KBM-7 (cell line): ENCODE data around the gene PSMD5.

Experiments
- DNase-seq: peaks from one replicate; pipeline ENCODE4 v3.0.0-alpha.2; 2015
- in situ Hi-C: fragments of 300-500 bp; cut with MboI; formaldehyde crosslinking; loops from 2 replicates; pipeline ENCODE4 v1.14.3; 2020; ENCODE audit warnings: low sequenced_read_pairs, low pct_unique_long_range_greater_than_20kb, mixed read lengths

The PSMD5 gene

DNA sequence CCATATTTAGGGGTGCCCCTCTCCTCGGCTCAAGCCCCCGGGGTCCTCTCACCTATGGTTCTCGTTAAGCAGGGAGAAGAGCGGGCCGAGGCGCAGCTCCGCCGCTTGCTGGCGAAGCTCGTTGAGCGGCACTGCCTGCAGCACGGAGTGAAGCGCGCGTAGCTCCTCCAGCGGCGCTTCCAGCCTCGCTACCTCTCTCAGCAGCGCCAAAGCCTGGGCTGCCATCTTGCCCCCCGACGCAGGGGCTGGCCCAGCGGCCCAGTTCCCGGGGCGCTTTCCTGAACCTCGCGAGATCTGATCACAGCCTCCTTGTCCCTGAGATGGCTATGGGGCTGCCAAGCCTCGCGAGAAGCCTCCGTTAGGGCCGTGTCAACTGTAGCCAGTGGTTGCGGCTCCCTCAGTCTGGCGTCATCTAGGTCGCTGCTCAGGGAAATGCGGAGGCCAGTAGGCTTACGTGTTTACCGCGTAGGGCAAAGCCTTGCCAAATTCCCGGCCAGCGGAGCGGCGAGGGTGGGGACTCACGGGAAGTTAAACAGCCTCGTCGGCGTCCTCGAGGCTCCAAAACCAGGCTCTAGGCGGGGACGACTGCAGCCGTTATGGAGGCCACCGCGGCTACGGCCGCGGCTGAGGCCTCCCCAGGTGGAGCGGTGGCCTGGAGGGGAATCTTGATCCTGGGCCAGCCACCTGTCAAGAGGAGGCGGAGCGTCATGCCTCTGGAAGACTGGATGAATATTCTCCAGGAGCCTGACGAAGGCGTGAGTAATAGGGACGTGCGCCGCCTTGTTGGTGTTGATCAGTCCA, at the start of gene PSMD5:
TSS of gene PSMD5 (minus strand) at position 238 of the 801 bp plus-strand sequence. CDS start at position 225, 13 bp downstream.
- DNase-seq = no peak

DNA sequence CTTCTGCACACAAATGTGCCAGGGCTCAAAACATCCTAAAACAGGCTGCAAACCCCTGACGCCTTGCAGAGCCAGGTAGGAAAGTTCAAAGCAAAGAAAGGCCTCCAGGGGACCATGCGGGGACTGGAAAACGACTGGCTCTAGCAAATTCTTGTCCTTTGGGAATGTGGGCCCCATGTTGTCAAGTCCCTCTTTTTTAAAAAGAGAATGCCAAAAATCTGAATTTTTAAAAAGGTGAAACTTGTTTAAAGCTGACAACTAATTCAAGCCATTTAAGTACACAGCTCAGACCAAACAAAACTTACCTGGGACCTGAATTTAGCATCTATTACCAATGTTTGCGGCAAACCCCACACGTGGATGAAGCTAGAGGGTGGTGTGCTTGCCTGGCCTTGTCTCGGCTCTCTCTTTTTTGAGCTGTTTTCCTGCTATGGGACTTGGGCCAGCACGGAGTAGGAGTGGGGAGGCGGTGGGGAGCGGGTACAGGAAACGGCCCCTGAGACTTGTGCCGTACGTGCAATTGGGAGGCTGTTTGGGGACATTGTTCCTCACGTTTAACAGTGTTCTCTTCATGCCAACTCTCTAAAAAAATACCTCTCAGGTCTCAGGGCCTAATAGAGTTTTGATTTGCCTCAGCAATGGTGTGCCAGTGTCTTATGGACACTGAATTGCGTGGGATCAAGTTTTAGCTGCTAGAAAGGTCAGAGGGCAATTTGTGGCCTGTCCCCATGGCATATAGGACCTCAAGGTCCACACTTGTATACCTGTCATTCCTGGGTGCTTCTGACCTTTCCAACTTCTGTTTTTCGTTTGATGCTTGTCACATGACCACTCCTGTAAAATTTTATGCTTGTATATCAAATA, 49.4 kb upstream of the PSMD5 start:
- in situ Hi-C loops = no loop called here

More for the DNA sequence above, at the start of gene PSMD5:
- in situ Hi-C loops = no loop called here

GRCh38 chr9:120891245-120891883, 48.6 kb upstream of the PSMD5 start:
- in situ Hi-C loops = no loop called here
- no peak for DNase-seq

More for the DNA sequence above, 49.4 kb upstream of the PSMD5 start:
- no peak for DNase-seq

GRCh38 chr9:120890320-120891244, 47.9 kb upstream of the PSMD5 start:
- DNase-seq = peak; percentile 93
- in situ Hi-C loops = no loop called here

- no peak for DNase-seq
- in situ Hi-C loops = no loop called here
These were observed 47.0 kb upstream of the PSMD5 start for GRCh38 chr9:120889606-120890271.

GRCh38 chr9:120888626-120889025, 45.9 kb upstream of the PSMD5 start:
- in situ Hi-C loops = no loop called here

DNA sequence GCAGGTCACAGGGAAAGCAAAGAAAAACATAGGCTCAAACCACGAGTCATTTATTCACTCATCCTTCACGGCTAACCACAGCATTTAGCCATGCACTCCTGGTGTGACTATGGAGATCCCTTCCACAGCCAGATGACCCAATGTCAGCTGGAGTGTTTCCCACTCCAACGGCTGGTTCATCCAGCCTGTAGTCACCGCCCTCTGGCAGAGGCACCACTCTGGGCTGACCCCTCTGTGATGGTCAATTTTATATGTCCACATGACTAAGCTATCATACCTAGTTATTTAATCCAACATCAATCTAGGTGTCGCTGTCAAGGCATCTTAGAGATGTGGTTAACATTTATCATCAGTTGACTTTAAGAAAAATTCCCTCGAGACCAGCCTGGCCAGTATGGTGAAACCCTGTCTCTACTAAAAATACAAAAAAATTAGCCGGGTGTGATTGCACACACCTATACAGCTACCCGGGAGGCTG, 43.8 kb upstream of the PSMD5 start:
- no peak for DNase-seq
- in situ Hi-C loops = no loop called here

More at GRCh38 chr9:120888626-120889025, 45.9 kb upstream of the PSMD5 start:
- DNase-seq = no peak

DNA sequence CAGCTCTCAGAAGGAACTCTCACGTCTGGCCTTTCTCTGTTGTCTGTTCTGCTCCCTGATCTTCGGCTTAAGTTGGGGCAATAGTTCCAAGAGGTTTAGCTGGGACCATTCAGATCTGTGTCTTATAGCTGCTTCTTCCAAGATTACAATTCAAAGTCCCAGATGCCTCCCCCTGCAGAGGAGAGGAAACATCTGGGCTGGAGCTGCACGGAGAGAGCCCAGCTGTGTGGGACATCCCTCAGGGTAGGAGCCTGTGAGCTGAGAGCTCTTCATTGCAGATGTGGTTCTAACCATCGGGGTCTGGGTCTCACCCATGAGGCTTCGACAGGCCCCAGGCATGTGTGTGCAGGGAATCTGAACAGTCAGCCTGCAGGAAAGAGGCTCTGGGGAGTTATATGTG, 43.2 kb upstream of the PSMD5 start:
- in situ Hi-C loops = no loop called here

GRCh38 chr9:120885457-120885856, 42.7 kb upstream of the PSMD5 start:
- no peak for DNase-seq
- in situ Hi-C loops = no loop called here

More for the DNA sequence above, 43.2 kb upstream of the PSMD5 start:
- DNase-seq = peak; percentile 85

DNA sequence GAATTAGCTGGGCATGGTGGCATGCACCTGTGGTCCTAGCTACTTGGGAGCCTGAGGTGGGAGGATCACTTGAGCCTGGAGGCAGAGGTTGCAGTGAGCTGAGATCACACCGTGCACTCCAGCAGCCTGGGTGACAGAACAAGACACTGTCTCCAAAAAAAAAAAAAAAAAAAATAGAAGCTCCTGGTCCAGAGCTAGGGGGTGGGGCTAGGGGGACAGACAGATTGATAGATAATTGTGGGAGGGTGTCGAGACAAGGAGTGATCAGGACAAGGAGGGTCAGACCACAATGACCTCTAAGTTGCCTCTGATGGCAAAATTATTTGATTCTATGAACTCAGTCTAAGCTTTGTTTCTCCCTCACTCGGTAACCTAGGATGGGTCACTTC, 40.9 kb upstream of the PSMD5 start:
- DNase-seq = no peak
- in situ Hi-C loops = no loop called here

GRCh38 chr9:120882935-120883607, 40.3 kb upstream of the PSMD5 start:
- in situ Hi-C loops = no loop called here
- no peak for DNase-seq

- in situ Hi-C loops = no loop called here
- no peak for DNase-seq
These were observed 36.7 kb upstream of the PSMD5 start for GRCh38 chr9:120879446-120879845.

GRCh38 chr9:120878188-120879130, 35.7 kb upstream of the PSMD5 start:
- in situ Hi-C loops = no loop called here
- DNase-seq = peak; percentile 68

DNA sequence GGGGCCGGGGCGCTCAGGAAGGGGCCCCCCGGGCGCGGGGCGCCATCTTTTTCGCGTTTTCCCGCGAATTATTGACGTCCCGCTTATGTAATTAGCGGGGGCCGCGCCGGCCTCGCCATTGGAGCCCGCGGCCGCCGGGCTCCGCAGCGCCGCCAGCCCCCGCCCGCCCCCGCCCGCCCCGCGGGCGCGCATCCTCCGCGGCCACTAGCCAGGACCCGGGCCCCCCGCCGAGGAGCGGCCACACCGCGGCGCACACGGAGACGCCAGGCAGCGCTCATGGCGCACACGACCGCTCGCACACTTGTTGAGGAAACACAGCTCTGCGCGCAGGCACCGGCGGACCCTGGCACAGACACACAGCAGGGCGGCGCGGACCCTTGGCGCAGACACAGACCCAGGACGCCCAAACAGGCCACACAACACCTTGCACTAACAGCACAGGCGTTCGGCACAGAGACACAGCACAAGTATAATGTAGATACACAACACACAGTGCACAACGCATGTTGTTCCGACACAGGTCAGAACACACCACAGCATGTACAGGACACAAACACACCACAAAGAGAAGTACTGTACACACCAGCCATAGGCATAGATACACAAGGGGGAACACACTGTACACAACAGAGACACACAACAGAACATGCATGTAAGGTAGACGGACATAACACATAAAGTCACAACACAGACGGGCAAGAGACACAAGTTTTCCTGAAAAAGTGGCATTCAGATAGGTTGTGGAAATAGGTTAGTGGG, 34.7 kb upstream of the PSMD5 start:
- in situ Hi-C loops = no loop called here
- DNase-seq = peak; percentile 74

- in situ Hi-C loops = no loop called here
- DNase-seq = no peak
These were observed 34.1 kb upstream of the PSMD5 start, which contains the start of gene PHF19 for GRCh38 chr9:120876842-120877240. Gene PHF19, minus strand, starts transcription at chr9:120877188. Its CDS starts 2,447 bp downstream, at chr9:120874741.
